Measurements from ENCODE around the gene TSTD2.

TSTD2 gene

DNA sequence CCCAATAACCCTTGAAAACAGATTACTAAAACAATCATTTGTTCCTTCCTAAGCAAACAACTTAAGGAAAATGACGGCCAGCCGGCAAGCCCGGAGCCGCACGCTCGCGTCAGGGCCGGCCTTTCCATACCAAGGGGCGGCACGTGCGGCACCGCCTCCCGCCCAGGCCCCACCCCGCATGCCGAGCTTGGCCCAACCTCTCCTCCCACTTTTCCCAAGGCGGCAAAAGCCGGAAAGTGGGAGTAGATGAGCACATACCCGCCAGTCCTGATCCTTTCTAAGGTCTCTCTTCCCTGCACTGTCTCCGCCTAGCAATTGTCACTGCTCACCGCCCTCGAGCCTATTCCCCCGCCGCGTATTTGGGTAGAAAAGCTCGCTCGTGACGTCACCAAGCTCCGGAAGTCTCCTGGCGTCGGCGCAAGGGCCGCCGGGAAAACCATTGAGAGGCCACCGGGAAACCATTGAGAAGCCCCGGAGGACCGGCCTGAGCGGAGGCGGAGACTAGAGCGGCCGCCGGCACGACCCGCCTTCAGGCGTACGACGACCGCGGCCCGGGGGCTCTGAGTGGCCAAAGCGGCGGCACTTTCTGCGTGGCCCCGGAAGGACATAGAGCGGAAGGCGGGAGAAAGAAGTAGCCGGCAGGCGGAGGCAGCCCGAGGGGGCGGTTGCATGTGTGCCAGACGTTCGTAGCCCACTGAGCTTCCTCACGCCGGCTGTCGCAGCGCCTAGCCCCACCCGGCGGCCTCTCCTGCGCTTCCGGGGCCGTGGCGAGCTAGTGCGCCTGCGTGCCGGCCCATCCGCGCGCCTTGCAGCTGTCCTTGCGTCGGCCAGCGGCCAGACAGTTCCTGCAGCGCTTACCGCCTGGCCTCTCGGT, at the start of gene TSTD2, which contains the start of gene NCBP1:
TSTD2 (minus strand) TSS at position 384 of the 874 bp plus-strand sequence. CDS start 5,806 bp downstream, outside the sequence.
NCBP1 (plus strand) TSS at position 837 of the 874 bp plus-strand sequence. CDS start 61 bp downstream, outside the sequence.
- peak within 1 kb of the TSS; percentile 95 for H3K4me3 ChIP-seq (ENCODE audit: low read depth, low read length)
- DNase-seq (ENCODE audit: low read depth): peak; percentile 93

DNA sequence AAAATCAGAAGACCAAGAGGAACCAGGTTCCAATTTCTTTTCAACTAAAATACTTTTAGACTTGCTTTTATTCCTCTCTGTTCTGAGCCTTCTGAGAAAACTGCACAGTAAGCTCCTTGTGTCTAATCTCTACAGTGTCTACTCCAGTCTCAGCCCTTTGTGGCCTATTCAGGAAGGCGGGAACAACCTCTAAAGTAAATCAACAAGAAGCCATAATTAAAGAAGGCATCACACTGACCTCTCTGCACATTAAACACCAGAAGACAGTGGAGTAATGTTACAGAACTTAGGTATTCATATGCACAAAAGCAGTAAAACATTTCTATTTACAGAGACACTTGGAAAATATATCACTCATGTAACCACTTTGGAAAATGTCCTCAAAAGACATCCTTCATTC, 49.1 kb upstream of the TSTD2 start:
- no peak for DNase-seq (ENCODE audit: low read depth)
- no peak overlapping the region for H3K4me3 ChIP-seq (ENCODE audit: low read depth, low read length)

DNA sequence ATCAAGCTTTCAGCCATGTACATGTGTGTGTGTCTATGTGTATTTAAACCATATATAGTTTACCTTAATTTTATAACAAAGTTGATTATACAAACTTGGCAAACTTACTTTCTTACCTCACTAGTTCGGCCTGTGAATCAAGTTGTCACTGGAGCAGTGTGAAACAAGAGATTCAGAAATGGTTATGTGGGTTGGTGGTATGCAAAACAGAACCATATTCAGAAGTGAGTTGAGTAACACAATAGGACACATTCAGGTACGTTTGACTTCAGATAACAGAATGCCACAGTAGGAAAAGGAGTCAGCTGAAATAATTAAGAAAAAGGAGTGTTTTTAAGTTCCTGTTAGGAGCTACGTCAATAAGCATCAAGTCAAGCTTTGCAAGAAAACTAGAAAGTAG, 42.5 kb upstream of the TSTD2 start:
- DNase-seq (ENCODE audit: low read depth): no peak
- H3K4me3 ChIP-seq (ENCODE audit: low read depth, low read length): no peak overlapping the region

DNA sequence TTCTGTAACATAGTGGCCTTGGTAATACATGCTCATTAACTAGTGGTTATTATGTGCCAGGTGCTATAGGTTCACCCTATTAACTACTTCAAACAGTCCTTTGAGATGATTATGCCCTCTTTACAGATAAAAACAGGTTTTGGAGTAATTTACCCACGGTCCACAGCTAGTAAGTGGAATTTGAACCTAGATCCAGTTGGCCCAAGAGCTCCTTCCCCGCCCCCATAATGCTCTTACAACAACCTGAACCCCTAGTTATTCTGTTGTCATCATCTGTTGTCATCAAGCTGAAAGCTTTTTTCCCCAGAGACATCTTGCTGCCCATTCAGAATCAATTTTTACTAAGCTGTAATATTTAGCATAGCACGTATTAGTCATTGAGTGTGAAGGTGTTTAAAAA, 40.8 kb upstream of the TSTD2 start:
- DNase-seq (ENCODE audit: low read depth): no peak
- H3K4me3 ChIP-seq (ENCODE audit: low read depth, low read length): no peak overlapping the region

DNA sequence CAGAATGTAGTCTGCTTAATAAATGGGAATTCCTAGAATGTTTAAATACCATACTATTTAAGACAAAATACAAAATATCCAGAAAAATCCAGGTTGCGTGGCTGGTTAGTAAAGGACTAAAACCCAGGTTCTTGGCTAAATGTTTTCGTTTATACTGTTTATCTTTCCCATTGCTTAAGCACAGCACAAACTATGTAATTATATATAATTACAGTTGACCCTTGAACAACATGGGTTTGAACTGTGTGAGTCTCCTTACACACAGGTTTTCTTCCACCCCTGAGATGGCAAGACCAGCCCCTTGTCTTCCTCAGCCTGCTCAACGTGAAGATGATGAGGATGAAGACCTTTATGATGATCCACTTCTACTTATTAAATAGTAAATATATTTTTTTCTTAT, 39.2 kb upstream of the TSTD2 start:
- no peak overlapping the region for H3K4me3 ChIP-seq (ENCODE audit: low read depth, low read length)
- DNase-seq (ENCODE audit: low read depth): no peak

DNA sequence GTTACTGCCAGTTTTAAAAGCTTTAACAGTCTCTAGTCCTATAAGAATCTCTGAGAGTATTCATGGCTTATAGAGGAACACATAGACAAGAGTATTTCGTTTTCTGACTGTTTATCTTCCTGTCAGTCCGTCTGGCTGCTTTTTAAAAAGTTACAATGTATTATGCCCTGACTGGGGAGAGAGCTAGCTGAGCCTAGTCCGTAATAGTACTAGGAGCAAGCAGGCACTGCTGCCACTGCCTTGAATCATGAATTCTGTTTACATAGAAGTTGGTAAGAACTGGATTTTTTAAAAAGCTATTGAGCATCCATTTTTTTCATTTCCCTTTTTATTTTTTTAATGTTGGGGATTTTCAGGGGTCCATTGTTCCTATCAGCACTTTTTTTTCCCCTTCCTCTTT, 37.4 kb upstream of the TSTD2 start:
- H3K4me3 ChIP-seq (ENCODE audit: low read depth, low read length): no peak overlapping the region
- no peak for DNase-seq (ENCODE audit: low read depth)

DNA sequence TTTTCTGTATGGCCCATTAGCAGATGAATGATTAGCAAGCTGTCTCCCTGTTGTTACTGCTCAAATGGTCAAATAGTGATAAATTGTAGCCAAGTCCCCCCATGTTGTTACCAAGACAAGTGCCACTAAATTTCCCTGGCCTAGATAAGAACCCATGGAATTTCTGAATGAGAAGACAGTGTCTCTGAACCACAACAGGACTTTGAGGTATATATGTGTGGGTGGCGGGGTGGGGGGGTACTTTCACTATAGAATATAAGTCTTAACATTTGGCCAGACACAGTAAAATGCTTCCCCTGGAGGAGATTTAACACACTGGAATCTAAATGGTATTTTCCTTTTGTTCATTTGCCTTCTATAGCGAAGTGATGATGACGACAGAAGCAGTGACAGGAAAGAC, 35.3 kb upstream of the TSTD2 start:
- DNase-seq (ENCODE audit: low read depth): no peak

DNA sequence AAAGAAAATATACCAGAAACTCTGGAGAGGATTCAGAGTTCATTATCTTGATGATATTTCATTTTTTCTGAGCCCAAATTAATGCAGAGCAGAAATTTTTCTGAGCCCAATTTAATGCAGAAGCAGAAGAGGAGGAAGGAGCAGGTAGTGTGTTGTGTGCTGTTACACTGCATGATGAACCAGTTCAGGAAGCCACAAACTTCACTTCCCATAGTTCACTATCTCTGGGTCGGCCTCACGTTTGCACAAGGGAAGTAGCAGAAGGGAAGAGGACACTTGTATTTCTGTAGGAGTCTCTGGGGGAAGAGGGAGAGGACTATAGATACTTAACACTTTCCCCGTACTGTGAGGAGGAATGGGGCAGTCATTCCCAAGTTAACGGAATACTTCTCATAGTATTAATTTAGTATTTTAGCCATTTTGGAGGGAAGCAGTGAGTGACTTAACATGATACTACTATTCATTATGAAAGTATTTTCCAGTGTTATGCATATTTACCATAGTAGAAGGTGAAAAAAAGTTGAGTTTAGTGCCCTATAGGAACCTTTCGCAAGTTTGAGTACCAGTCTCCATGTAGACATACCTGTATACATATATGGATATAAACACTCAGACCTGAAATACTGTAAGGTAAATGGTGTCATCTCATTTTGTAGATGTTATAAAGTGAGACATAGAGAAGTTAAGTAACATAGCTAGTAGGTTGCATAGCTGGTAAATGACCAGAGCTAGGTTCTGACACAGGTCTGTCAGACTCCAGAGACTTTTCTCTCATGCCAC, 33.9 kb upstream of the TSTD2 start:
- DNase-seq (ENCODE audit: low read depth): no peak
- no peak overlapping the region for H3K4me3 ChIP-seq (ENCODE audit: low read depth, low read length)

More for the DNA sequence above, 35.3 kb upstream of the TSTD2 start:
- H3K4me3 ChIP-seq (ENCODE audit: low read depth, low read length): no peak overlapping the region

DNA sequence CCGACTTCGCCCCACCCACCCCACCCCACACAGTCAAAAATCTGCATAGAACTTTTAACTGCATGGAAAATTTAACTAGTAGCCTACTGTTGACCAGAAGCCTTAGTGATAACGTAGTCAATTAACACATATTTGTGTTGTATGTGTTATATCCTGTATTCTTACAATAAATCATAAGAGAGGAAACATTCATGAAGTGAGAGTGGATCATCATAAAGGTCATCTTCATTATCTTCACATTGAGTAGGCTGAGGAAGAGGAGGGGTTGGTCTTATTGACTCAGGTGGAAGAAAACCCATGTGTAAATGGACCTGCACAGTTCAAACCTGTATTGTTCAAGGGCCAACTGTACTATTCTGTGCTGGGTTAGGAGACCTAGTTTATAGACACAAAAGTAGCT, 32.6 kb upstream of the TSTD2 start:
- H3K4me3 ChIP-seq (ENCODE audit: low read depth, low read length): no peak overlapping the region
- DNase-seq (ENCODE audit: low read depth): no peak

DNA sequence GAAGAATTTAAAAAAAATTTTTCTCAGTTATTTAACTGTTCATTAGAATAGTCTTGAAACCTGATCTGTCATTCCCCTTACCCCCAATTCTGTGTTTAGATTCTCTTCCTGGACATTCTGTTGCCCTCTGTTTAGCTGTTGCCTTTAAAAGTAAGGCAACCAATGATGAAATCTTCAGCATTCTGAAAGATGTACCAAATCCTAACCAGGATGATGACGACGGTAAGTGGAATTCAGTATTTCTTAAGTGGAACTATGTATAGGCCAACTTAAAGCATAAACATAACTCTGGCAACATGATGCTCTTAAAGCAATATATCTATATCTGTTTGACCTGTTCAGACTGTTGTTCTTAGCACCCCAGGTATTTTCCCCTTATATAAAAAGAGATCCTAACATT, 27.7 kb upstream of the TSTD2 start:
- DNase-seq (ENCODE audit: low read depth): no peak
- no peak overlapping the region for H3K4me3 ChIP-seq (ENCODE audit: low read depth, low read length)

DNA sequence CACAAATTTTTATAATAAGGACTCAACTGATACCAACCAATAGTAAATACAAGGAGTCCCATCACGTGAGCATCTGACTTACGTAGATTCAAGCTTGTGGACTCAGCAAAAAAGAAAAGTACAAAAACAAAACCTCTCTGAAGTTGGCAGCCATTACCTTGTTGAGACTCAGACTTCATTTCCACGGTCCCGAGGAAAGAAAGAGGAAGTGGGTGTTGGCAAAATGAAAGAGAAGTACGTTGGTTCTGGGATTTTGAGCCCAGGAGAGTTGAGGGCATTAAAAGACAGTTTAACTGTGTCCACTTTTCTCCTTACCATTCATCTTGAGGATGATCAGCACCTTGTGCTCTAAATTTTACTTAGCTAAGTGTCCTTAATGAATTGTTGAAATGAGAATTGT, 27.2 kb upstream of the TSTD2 start:
- no peak for DNase-seq (ENCODE audit: low read depth)

DNA sequence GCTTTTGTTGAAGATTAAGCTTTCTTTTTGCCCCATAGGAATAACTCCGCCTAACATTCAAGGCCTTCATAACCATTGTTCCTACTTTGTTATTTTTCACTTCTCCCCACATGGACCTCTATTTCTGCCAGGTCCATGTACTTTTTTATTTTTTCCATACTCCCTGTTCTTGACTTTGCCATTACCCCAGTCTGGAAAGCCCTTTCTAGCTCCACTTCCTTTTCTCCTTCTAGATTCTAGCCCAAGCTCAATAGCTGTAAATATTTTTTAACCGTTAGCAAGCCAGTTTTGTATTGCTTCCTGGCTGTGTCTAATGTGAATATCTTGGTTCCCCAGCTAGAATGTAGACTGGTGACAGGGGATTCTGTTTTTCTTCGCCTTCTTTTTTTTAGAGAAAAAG, 26.6 kb upstream of the TSTD2 start:
- H3K4me3 ChIP-seq (ENCODE audit: low read depth, low read length): no peak overlapping the region
- no peak for DNase-seq (ENCODE audit: low read depth)

More for the DNA sequence above, 27.2 kb upstream of the TSTD2 start:
- H3K4me3 ChIP-seq (ENCODE audit: low read depth, low read length): no peak overlapping the region

DNA sequence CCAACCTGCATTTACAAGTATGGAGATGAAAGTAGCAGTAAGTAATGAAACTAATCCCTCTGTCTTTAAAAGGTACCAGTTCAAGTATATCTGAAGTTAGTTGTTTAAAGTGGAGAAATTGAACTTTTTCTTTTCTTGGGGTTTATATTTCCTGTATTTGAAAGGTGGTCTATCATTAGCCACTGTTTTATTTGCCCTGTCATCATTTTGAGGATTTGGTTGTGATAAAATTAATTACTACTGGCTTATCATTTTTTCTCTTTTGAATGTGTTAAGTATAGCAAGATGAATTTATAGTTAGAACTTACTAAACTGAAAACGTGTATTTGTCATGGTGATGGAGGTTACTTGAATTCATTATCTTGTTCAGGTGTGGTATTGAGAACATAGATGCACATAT, 25.5 kb upstream of the TSTD2 start:
- no peak for DNase-seq (ENCODE audit: low read depth)
- H3K4me3 ChIP-seq (ENCODE audit: low read depth, low read length): no peak overlapping the region

DNA sequence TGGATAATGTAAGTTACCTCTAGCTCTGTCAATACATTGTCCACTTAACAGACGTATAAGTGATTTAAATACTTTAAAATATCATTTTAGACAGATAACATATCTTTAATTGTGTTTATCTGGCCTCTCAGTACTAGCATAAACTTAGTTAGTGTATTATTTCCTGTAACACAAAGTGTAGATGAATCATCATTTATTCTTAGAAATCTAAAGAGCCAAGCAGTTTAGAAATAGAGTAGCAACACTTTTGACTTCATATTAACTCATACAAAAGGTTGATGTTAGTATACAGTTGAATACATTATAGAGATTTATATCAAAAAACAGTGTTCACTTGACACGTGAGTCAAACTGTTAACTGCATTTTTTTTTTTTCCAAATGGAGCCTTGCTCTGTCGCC, 18.5 kb upstream of the TSTD2 start:
- H3K4me3 ChIP-seq (ENCODE audit: low read depth, low read length): no peak overlapping the region
- no peak for DNase-seq (ENCODE audit: low read depth)

DNA sequence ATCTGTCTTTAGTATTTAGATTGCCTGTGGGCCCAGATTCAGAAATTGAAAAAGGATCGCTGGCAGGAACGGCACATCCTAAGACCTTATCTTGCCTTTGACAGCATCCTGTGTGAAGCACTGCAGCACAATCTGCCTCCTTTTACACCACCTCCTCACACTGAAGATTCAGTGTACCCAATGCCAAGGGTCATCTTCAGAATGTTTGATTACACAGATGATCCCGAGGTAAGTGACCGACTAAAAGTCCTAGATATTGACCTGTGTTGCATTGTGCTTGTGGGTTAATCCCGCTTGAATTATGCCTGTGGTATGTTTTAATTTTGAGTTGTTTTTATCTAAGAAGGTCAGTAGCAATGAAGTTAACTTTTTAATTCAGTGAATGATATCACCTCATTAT, 14.8 kb upstream of the TSTD2 start:
- H3K4me3 ChIP-seq (ENCODE audit: low read depth, low read length): no peak overlapping the region
- DNase-seq (ENCODE audit: low read depth): no peak

DNA sequence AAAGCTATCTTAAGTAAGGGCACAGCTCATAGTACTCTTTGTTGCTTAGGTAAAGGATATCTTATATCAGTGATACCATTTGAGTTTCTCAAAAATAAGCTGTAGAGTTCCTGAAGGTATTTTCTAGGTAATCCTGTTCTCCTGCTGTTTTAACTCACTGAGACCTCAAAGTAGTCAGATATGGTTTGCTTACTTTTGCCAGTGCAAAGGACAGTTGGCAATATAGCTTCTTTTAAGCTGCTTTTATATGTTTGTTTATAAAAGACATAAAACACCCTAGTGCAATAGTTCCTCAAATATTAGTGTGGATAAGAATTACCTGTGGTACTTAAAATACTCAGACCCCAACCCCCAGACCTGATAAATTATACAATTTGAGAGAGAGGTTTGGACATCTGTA, 12.6 kb upstream of the TSTD2 start:
- no peak overlapping the region for H3K4me3 ChIP-seq (ENCODE audit: low read depth, low read length)
- DNase-seq (ENCODE audit: low read depth): no peak

DNA sequence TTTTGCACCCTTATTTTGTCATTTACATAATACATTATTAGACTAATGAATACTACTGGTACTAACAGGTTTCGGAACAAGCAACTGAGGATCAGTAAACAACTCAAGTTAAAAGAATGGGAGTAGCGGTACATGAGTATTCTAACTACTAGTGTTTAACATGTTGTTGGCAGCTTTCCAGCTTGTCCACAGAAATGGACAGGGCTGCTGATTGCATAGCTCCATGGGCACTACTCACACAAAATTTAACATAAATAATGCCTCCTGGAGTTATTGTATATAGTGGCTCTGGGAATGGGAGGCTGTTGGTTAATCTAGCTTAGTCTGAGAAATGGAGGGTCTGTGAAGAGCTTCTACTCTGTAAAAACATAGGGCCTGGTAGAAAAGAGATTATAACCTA, 7.2 kb upstream of the TSTD2 start:
- no peak overlapping the region for H3K4me3 ChIP-seq (ENCODE audit: low read depth, low read length)
- DNase-seq (ENCODE audit: low read depth): no peak

DNA sequence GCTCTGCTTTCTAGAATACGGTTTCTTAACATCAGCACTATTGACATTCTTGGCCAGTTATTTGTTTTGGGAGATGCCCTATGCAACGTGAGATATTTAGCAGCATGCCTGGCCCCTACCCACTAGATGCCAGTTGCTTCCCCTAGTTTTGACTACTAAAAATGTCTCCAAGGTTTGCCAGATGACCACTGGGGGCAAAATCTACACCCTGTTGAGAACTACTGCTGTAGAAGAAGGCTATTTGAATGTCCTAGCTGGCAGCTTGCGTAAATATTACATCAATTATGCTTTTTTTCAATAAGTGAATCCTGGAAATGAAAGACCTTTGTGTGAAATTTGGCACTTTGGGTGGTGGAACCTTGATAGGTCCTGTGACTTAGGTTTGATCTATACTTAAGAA, 5.5 kb upstream of the TSTD2 start:
- no peak for DNase-seq (ENCODE audit: low read depth)
- H3K4me3 ChIP-seq (ENCODE audit: low read depth, low read length): no peak overlapping the region

DNA sequence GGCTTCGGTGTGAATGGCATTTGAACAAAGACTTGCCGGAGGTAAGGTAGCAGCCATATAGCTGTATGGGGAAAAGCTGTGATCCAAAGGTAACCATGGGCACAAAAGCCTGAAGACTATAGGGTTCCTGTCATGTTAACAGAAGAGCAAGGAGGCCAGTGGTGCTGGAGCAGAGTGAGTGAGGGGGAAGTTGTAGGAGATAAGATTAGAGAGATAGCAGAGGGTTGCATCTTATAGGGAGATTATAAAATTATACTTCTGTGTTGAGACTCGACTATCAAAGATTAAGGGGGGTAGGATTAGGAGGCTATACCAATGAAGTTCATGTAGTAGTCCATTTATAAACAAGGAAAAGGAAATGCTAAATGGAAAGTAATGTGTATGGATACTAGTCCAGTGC, 3.7 kb upstream of the TSTD2 start:
- H3K4me3 ChIP-seq (ENCODE audit: low read depth, low read length): no peak overlapping the region
- DNase-seq (ENCODE audit: low read depth): no peak

DNA sequence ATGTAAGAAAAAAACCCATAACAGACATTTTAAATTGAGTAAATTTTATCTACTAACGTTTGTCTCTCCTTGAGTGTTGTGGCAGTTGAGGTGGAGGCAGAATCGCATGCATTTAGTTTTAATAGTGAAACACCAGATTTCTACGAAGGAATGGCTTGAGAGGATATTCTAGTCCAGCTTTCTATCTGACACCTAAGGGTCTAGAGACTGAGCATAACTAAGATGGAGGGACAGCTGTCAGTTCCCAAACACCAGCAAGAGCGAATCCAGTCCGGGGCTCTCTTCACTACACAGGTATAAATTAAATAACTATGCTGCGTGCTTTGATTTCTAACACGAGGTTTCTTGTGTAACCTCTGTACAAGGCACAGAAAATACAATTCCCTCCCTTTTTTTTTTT, 1.9 kb upstream of the TSTD2 start:
- DNase-seq (ENCODE audit: low read depth): no peak
- H3K4me3 ChIP-seq (ENCODE audit: low read depth, low read length): peak overlapping the region; percentile 95

Data from skeletal muscle cell (primary cell).